Measurements from ENCODE around the gene MAP4K4.
A peak's percentile ranks its signal among the peaks of the same experiment; 100 is the strongest.
"Not testable (repeated sequence)": the region's sequence is repeated elsewhere in the genome, so short reads cannot be mapped to it uniquely, and the experiment has no call there.

The MAP4K4 gene

DNA sequence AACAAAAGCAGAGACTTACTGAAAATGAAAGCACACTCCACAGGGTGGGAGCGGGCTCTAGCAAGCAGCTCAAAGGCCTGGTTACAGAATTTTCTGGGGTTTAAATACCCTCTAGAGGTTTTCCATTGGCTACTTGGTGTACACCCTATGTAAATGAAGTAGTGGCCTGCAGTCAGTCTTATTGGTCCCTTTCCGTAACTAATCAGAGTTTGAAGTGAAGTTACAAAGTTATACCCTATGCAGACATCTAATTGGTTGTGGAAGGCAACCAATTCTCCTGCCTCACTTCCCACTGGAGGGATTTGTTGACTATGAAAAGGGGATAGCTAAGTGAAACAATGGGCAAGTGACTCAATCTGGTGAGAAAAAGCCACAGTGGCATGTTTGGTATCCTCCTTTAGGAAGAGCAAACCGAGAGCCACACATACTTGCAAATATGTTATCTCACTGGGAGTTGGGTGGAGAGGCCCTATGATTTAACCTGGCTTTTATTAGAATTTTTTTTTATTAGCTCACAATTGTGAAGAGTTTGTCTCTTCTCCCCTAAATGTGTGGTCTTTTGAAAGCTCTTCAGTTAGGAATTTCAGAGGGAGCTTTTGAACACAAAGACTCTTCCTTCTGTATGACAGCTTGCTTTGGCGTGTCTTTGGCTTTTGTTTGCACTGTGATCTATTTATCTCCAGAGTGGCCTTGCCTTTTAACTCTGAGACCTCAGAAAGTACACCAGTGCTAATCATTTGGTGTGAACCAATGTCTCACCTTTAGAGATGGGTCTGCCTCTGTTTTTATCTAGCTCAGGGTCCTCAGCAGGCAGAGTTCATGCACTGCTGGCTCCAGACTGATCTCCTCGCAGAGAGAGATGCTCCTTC is 69.6 kb downstream of the MAP4K4 start:
- H3K9me3 Mint-ChIP-seq = no peaks in the 10 kb centered on the region
- DNase-seq = no peak
- H3K27ac Mint-ChIP-seq = peak overlapping the region; percentile 31
- peaks cover 60 to 90% of the 10 kb centered on the region in 2 donors for H3K4me1 Mint-ChIP-seq
- H3K4me3 Mint-ChIP-seq = no peak overlapping the region
- H3K36me3 Mint-ChIP-seq = peaks cover 2 to 9% of the 10 kb centered on the region in 2 donors
- H3K27me3 Mint-ChIP-seq = no peaks in the 10 kb centered on the region
- ATAC-seq (replicated peaks) = no peak

DNA sequence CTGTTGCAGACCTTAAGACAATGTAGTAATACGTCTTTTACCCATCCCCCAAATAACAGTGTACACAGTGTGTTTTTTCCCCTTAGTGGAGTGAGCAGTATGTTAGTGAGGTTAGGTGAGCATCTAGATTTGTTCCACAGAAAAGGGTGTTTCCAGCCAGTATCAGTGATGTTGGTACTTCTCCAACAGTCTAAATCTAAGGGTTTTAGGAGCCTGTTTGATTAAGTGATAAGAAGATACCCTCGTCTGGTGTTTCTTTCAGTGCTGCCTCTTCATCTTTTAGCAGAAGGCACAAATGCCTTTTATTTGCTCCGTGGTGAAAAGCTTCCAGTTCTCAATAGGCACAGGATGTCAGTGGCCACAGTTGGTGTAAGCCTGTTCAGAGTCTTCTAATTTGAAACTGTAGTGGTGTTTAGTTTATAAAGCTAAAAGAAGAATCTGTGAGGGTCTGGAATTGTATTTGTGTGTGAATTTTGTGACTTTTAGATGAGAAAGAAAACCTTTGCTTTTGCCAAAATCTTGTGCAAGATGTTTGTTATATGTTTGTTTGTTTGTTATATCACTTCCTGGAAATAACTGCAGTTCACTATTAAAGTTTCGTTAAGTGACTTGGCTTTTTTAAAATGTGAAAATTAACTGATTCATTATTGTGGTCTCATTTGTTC is 71.2 kb downstream of the MAP4K4 start:
- DNase-seq (no peak), ATAC-seq (replicated peaks) (peak in 1 of 2 donors; percentile 50)
- H3K27ac Mint-ChIP-seq = no peak overlapping the region
- H3K27me3 Mint-ChIP-seq = no peaks in the 10 kb centered on the region
- H3K4me1 Mint-ChIP-seq = peaks cover 56 to 89% of the 10 kb centered on the region in 2 donors
- H3K9me3 Mint-ChIP-seq = no peaks in the 10 kb centered on the region
- H3K4me3 Mint-ChIP-seq = no peak overlapping the region
- peaks cover 3 to 7% of the 10 kb centered on the region in 2 donors for H3K36me3 Mint-ChIP-seq

DNA sequence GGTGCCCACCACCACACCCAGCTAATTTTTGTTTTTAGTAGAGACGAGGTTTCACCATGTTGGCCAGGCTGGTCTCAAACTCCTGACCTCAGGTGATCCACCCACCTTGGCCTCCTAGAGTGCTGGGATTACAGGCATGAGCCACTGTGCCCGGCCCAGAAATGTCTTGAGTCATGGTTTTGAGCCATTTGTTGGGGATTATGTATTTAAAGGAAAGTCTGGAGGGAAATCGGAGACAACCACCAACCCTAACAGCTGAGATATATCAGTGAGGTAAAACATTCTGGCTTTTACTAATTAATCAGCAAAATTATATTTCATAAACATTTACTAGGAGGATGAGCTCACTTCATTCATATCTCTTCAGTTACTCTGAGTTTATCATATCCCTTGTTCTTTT is 72.2 kb downstream of the MAP4K4 start:
- not testable (repeated sequence) for DNase-seq; ATAC-seq (replicated peaks); H3K4me3 Mint-ChIP-seq; H3K36me3 Mint-ChIP-seq; H3K9me3 Mint-ChIP-seq; H3K27me3 Mint-ChIP-seq
- peak overlapping the region; percentile 62 for H3K27ac Mint-ChIP-seq
- H3K4me1 Mint-ChIP-seq = peaks cover 57 to 89% of the 10 kb centered on the region in 2 donors

DNA sequence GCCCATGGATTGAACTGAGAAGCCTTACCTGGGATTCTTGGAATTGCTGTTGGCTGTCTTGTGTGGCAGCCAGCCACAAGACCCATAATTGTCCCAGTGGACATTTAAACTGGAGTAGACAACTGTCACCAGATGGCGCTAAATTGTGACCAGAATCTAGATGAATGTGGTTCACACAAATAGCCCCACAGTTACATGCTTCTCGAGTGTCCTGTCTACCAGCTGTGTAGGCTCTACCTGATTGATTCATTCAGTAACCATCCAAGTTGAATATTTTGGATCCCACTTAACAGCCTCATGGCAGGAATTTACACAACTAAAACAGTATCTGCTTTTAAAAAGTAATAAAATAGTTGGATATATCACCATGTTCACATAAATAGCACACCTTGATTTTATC is 73.2 kb downstream of the MAP4K4 start:
- DNase-seq (no peak), ATAC-seq (replicated peaks) (peak; percentile 66 to 76)
- Mint-ChIP-seq H3K9me3 (no peaks in the 10 kb centered on the region), H3K36me3 (peaks cover 4 to 7% of the 10 kb centered on the region in 2 donors), H3K4me1 (peaks cover 58 to 92% of the 10 kb centered on the region in 2 donors), H3K27me3 (no peaks in the 10 kb centered on the region), H3K4me3 (no peak overlapping the region), H3K27ac (no peak overlapping the region)

DNA sequence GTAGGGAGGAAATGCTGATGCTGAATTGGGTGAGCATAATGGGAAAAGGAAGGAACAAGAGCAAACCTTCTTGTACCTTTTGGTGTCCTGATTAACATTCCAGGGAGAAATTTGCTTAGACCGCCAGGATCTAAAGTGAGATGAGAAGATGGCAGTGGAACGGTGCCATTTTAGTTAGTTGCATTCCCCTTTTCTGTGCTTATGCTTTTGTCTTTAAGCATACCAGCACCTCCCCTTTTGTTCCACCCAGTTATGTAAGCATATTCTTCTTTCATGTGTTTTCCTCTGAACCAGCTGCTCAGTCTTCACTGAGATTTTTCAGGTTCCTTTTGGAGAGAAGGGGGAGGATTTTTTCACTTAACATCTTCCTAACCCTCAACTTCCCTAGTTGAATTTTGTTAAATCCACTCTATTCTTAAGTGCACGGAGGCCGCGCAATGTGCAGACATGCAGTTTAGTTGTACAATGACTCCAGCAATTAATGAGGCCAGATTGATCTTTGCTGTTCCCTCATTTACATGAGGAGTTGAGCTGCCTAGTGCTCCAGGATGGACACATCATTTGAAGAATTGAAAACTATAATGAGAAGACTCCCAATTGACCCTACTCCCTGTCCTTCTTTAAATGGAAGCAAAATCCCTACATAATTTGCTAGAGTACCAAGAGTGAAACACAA is 73.9 kb downstream of the MAP4K4 start:
- H3K27ac Mint-ChIP-seq = no peak overlapping the region
- no peak for ATAC-seq (replicated peaks)
- H3K27me3 Mint-ChIP-seq = no peaks in the 10 kb centered on the region
- no peak overlapping the region for H3K4me3 Mint-ChIP-seq
- H3K4me1 Mint-ChIP-seq = peaks cover 55 to 91% of the 10 kb centered on the region in 2 donors
- no peaks in the 10 kb centered on the region for H3K9me3 Mint-ChIP-seq
- DNase-seq = no peak
- peaks cover 4 to 7% of the 10 kb centered on the region in 2 donors for H3K36me3 Mint-ChIP-seq

DNA sequence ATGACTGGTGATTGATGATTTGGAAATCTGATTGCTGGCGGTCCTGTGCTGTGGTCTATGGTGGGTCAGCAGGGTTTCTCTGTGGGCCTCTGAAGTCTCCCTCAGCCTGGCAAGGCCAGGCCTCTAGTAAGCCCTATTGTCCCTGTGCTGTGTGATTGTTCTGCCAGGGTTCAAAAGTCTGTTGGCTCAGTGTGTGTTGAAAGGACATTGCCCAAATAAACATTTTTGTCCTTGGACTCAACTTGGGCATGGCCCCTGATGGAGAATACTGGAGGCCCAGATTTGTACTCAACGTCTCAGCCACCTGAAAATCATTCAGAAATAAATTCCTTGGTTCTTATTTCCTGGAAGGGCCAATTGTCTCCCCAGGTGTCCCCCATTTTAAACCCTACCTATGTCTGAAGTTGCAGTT is 74.4 kb downstream of the MAP4K4 start:
- Mint-ChIP-seq H3K9me3 (no peaks in the 10 kb centered on the region), H3K4me1 (peaks cover 51 to 87% of the 10 kb centered on the region in 2 donors), H3K27ac (no peak overlapping the region), H3K27me3 (no peaks in the 10 kb centered on the region), H3K36me3 (peaks cover 4 to 7% of the 10 kb centered on the region in 2 donors), H3K4me3 (no peak overlapping the region)
- no peak for ATAC-seq (replicated peaks)
- no peak for DNase-seq

DNA sequence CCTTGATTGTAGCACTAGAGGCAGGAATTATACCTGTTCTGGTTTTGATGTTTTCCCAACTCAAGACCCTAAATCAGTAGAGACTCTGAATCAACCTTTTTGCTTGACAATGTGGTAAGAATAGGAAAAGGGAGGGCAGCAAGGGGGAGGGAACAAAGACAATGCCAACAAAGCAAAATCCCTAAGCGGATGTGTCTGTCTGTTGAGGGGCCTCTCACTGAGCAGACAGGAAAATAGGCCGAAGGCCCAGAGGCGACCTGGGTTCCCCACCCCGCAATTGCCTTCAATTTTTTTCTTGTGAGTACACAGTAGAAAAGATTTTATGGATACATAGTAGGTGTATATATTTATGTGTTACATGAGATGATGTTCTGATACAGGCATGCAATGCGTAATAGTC is 75.6 kb downstream of the MAP4K4 start:
- Mint-ChIP-seq H3K9me3 (no peaks in the 10 kb centered on the region), H3K36me3 (peaks cover 4 to 7% of the 10 kb centered on the region in 2 donors), H3K27me3 (no peaks in the 10 kb centered on the region), H3K4me3 (no peak overlapping the region), H3K27ac (peak overlapping the region; percentile 31), H3K4me1 (peaks cover 56 to 89% of the 10 kb centered on the region in 2 donors)
- DNase-seq = no peak
- ATAC-seq (replicated peaks) = no peak

DNA sequence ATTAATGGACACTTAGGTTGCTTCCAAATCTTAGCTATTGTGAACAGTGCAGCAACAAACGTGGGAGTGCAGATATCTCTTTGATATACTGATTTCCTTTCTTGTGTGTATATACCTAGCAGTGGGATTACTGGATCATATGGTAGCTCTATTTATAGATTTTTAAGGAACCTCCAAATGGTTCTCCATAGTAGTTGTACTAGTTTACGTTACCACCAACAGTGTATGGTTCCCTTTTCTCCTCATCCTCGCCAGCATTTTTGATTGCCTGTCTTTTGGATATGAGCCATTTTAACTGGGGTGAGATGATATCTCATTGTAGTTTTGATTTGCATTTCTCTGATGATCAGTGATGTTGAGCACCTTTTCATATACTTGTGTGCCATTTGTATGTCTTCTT is 76.5 kb downstream of the MAP4K4 start:
- ATAC-seq (replicated peaks); DNase-seq; H3K36me3 Mint-ChIP-seq; H3K4me3 Mint-ChIP-seq; H3K9me3 Mint-ChIP-seq; H3K27me3 Mint-ChIP-seq: not testable (repeated sequence)
- Mint-ChIP-seq H3K4me1 (peaks cover 53 to 89% of the 10 kb centered on the region in 2 donors), H3K27ac (peak overlapping the region; percentile 20)

DNA sequence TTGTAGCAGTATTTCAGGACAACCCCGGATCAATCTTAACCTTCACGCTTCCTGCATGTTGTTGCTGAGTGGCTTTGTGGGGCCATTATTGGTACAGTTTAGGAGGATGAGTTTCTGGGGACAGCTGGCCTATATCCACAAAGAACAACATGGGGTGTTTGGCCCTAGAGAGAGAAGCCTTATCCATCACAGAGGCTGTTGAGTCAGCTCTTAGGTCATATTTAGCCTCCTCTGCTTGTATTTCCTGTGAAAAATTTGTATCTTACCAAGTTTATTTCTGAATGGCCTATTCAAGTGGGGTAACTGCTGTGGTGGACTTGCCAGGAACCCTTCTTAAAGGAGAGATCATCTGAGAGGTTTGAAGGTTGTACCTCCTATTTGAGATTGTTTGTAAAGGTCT is 77.6 kb downstream of the MAP4K4 start:
- Mint-ChIP-seq H3K4me1 (peaks cover 56 to 91% of the 10 kb centered on the region in 2 donors), H3K27ac (no peak overlapping the region), H3K4me3 (no peak overlapping the region)

DNA sequence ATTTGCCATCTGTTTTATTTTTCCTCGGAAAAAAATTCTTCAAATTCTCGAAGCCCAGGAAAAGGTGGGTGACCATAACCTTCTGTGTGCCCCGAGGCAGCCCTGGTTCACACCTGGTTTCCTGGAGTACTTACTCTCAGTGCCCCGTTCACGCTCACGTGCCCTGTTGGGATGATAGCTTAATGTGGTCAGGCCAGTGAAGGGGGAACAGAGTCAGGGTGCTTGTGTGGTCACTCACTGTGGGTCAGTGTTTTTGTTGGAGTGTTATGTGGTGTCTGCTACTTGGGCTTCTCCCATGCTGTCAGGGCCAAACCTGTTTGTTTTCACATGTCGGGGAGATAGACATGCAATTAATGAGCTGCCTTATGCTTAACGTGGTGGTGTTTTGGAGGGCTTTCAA is 78.1 kb downstream of the MAP4K4 start:
- no peak overlapping the region for H3K4me3 Mint-ChIP-seq
- DNase-seq (no peak), ATAC-seq (replicated peaks) (no peak)
- peak overlapping the region; percentile 49 for H3K27ac Mint-ChIP-seq
- no peaks in the 10 kb centered on the region for H3K9me3 Mint-ChIP-seq
- peaks cover 2 to 9% of the 10 kb centered on the region in 2 donors for H3K36me3 Mint-ChIP-seq
- H3K27me3 Mint-ChIP-seq = no peaks in the 10 kb centered on the region
- H3K4me1 Mint-ChIP-seq = peaks cover 57 to 93% of the 10 kb centered on the region in 2 donors

More for the DNA sequence above, 77.6 kb downstream of the MAP4K4 start:
- DNase-seq = no peak
- no peak for ATAC-seq (replicated peaks)
- H3K27me3 Mint-ChIP-seq = no peaks in the 10 kb centered on the region
- H3K36me3 Mint-ChIP-seq = peaks cover 2 to 9% of the 10 kb centered on the region in 2 donors
- H3K9me3 Mint-ChIP-seq = no peaks in the 10 kb centered on the region

DNA sequence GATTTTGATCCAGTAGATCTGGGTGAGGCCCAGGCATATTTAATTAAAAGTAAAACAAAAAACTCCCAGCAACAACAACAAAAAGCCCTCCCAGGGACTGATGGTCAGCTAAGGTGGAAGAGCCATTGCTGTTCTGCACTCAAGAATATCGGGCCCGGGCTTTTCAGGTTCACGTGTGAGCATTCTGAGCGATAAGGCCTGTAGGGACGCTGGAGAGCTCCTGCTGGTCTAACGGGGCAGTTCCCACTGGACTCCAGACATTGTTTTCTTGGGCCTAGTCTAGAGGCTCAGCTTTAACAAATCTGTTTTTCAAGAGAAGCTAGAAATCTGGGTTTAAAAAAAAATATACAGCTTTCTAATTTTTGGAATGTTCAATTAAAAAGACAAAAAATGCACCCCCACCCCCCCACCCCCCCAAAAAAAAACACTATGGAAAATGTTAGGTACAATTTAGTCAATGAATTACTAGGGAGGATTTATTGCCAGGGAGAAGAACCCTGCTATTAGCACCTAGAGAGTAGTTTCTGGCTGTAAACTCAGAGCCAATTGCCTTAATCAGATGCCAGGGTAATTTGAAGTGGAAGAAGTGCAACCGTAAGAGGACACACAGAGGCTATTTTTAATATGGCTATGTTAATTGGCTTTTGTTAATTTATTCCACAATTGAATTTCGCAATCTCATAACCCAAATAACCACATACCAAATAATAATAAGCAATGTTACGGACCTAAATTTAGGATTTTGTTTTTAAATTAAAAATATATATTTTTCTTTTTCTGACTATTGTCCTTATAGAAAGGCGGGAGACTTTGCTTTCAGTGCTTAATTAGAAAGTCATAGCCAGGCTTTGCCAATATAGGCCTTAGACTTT is 78.9 kb downstream of the MAP4K4 start:
- H3K4me3 Mint-ChIP-seq = no peak overlapping the region
- H3K27me3 Mint-ChIP-seq = no peaks in the 10 kb centered on the region
- no peaks in the 10 kb centered on the region for H3K9me3 Mint-ChIP-seq
- no peak overlapping the region for H3K27ac Mint-ChIP-seq
- ATAC-seq (replicated peaks) (no peak), DNase-seq (no peak)
- H3K36me3 Mint-ChIP-seq = peaks cover 5 to 11% of the 10 kb centered on the region in 2 donors
- H3K4me1 Mint-ChIP-seq = peaks cover 58 to 93% of the 10 kb centered on the region in 2 donors

DNA sequence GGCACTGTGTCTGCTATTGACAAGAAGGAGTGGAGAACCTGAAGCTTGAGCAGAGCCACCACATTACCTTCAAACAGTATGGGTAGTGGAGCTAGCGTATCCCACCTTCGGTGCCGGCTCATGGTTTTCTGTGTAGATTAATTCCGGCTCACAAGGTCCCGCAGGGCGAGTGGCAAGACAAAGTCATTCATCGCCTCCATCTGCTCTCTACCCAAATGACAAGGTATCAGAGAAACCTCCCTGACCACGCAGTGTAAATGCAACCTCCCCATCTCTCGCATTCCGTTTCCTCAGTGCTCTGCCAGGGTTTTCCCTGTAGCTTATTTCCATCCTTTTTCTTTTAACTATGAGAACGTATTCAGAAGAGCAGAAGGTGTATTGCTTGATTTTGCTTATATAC is 79.8 kb downstream of the MAP4K4 start:
- no peak overlapping the region for H3K27ac Mint-ChIP-seq
- peaks cover 57 to 93% of the 10 kb centered on the region in 2 donors for H3K4me1 Mint-ChIP-seq
- no peak overlapping the region for H3K4me3 Mint-ChIP-seq
- no peaks in the 10 kb centered on the region for H3K9me3 Mint-ChIP-seq
- H3K27me3 Mint-ChIP-seq = no peaks in the 10 kb centered on the region
- DNase-seq (no peak), ATAC-seq (replicated peaks) (no peak)
- peaks cover 5 to 7% of the 10 kb centered on the region in 2 donors for H3K36me3 Mint-ChIP-seq

DNA sequence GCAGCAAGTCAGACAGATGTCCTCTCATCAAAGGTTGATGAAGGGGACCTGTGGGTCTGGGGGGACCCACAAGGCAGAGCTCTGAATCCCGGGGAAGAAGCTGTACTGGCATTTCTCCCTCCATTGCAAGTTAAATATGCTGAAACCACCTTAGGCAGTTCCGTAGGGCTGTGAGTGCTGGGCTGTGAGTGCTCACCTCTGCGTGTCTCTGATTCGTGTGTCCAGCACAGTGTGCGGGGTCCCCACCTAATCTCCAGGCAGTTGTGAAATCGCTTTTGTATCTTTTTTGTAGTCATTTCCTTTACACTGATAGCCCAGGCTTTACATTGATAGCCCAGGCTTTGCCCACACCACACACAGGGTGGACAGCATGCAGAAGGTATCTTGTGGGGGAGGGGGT is 80.6 kb downstream of the MAP4K4 start:
- peaks cover 5 to 12% of the 10 kb centered on the region in 2 donors for H3K36me3 Mint-ChIP-seq
- peaks cover 58 to 92% of the 10 kb centered on the region in 2 donors for H3K4me1 Mint-ChIP-seq
- H3K27me3 Mint-ChIP-seq = no peaks in the 10 kb centered on the region
- H3K4me3 Mint-ChIP-seq = no peak overlapping the region
- no peak for DNase-seq
- H3K27ac Mint-ChIP-seq = peak overlapping the region; percentile 7
- no peaks in the 10 kb centered on the region for H3K9me3 Mint-ChIP-seq
- ATAC-seq (replicated peaks) = no peak
